ENCODE data around the gene CELSR3.
A peak's percentile ranks its signal among the peaks of the same experiment; 100 is the strongest.

CELSR3 gene, protein sequence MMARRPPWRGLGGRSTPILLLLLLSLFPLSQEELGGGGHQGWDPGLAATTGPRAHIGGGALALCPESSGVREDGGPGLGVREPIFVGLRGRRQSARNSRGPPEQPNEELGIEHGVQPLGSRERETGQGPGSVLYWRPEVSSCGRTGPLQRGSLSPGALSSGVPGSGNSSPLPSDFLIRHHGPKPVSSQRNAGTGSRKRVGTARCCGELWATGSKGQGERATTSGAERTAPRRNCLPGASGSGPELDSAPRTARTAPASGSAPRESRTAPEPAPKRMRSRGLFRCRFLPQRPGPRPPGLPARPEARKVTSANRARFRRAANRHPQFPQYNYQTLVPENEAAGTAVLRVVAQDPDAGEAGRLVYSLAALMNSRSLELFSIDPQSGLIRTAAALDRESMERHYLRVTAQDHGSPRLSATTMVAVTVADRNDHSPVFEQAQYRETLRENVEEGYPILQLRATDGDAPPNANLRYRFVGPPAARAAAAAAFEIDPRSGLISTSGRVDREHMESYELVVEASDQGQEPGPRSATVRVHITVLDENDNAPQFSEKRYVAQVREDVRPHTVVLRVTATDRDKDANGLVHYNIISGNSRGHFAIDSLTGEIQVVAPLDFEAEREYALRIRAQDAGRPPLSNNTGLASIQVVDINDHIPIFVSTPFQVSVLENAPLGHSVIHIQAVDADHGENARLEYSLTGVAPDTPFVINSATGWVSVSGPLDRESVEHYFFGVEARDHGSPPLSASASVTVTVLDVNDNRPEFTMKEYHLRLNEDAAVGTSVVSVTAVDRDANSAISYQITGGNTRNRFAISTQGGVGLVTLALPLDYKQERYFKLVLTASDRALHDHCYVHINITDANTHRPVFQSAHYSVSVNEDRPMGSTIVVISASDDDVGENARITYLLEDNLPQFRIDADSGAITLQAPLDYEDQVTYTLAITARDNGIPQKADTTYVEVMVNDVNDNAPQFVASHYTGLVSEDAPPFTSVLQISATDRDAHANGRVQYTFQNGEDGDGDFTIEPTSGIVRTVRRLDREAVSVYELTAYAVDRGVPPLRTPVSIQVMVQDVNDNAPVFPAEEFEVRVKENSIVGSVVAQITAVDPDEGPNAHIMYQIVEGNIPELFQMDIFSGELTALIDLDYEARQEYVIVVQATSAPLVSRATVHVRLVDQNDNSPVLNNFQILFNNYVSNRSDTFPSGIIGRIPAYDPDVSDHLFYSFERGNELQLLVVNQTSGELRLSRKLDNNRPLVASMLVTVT (N-terminal part only)

DNA sequence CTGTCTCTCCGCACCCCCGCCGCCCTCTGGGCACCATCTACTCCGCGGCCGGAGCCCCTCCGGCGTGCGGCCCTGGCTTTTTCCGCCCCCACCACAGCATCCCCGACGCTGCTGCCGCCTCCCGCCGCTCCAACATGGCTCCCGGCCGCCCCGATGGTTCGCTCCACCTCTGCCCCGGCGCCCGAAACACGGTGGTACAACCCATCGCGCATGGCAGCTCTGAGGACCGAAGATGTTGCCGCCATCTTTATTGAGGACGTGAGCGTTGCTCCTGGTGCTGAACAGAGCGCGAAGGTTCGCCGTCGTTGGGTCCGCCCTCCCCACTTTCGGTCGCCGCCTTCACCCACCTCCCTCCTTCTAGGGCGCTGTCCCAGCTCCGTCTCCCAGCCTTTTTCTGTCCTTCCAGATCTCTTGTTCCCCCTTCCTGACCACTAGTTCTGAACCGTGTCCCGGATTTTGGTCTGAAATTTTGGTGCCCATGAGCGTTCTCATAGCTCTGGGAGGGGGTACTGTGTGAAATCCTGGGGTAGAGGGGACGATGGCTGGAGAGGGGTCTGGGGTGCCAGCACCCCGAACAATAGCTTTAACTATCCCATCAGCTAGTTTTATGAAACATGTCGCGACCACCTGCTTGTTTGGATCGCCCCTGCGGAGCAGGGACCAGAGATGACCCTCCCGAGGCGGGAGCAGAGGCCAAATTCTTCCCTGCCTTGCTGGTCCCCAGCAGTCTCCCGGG is at the start of gene CELSR3:
Gene CELSR3 (minus strand): TSS at position 134 of the 736 bp plus-strand sequence. CDS start 252 bp downstream, outside the sequence.
- DNase-seq: peak; percentile 77

DNA sequence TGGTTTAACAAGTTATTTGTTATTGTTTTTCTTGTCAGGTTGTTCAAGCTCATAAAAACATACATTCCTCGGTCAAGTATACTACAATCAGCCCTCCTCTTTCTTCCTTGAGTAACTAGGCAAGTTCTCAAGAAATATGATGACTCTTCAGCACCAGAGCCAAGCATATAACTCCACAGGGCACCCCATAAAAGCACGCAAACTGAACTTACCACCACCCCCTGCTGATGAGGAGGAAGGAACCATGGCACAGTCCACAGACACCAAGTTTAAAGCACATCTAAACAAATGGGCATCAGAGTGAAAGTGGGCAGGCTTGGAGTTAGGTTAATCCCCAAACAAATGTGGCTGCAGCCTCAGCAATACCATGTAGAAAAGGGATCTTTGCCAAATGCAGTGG is 49.0 kb upstream of the CELSR3 start:
- no peak for DNase-seq

DNA sequence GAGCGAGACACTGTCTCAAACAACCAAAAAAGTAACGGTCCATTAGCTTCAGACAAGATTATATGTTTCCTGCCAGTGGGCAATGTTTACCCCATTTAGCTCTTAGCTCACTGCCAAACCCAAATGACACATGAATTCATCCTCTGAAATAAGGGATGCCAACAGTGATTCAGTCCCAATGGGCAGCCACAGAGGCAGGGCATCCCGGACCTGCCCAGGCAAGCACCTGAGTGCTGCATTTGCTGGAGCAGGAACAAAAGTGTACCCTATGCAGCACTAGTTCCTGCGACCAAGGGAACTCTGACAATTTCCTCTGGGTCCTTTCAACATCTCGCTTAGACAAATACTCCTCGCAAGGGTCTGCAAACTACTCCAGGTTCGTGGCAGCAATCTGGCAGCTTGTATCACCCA is 46.4 kb upstream of the CELSR3 start:
- no peak for DNase-seq

DNA sequence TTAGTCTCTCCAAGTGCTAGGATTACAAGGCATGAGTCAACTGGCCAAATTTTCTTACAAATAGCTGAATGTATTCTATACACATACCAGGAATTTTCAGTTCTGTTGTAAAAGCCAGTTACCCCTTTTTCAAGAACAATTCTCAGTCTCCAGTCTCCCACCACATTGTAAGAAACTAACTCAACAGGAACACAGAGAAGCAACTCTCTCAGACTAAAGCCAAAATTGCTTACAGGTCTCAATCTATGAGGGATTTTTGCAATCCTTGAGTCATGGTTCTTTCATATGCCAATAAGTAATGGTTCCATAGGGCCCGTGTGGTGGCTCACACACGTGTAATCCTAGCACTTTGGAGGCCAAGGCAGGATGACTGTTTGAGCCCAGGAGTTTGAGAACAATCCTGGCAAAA is 45.8 kb upstream of the CELSR3 start:
- no peak for DNase-seq

DNA sequence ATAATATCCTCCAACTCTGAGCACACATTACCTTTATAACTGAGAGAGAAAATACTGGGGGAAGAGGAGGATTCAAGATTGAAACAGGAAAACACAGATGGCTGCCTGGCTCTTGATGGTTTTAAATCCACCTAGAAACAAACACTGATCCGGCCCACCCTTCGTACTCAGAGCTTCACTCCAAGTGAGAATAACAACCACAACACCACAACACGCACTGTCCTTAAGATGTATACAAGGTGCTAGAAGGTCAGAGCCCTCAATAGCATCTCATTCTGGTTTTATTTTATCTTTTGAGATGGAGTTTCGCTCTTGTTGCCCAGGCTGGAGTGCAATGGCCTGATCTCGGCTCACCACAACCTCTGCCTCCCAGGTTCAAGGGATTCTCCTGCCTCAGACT is 44.5 kb upstream of the CELSR3 start:
- DNase-seq: no peak

DNA sequence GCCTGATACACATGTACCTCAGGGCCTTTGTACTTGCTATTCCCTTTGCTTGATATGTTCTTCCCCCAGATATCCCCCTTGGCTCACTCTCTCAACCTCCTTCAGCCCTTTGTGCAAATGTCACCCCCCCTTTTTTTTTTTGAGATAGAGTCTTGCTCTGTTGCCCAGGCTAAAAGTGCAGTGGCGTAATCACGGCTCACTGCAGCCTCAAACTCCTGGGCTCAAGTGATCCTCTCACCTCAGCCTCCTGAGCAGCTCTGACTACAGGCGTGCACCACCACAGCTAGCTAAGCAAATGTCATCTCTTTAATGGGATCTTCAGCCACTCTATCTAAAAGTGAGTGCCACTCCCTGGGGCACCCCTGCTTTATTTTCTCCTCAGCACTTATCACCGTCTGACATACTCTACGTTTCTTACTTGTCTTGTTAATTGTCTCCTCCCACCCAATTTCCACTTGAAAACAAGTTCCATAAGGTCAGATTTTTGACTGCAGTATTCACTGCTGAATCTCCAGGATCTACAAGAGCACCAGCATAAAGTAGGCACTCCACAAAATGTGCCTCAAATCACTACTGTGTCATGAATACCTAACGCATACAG is 39.7 kb upstream of the CELSR3 start:
- DNase-seq: no peak

DNA sequence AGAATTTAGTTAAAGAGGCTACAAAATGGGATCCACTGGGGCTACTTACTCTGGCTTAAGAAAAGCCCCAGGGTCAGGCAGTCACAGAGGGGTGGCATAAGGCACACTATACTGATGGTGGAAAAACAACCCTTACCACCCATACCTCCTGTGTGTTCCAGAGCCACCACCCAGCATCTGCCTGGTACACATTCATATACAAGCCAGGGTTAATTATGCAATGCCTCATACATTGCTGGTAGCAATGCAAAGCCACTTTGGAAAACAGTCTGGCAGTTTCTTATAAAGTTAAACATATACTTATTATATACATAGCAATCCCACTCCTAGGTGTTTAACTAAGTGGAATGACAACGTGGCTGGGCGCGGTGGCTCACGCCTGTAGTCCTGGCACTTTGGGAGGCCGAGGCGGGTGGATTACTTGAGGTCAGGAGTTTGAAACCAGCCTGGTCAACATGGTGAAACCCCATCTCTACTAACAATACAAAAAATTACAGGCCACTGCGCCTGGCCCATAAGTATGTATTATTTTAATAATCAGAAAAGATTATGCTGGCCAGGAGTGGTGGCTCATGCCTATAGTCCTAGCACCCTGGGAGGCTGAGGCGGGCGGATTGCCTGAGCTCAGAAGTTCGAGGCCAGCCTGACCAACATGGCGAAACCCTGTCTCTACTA is 38.2 kb upstream of the CELSR3 start:
- DNase-seq: no peak

DNA sequence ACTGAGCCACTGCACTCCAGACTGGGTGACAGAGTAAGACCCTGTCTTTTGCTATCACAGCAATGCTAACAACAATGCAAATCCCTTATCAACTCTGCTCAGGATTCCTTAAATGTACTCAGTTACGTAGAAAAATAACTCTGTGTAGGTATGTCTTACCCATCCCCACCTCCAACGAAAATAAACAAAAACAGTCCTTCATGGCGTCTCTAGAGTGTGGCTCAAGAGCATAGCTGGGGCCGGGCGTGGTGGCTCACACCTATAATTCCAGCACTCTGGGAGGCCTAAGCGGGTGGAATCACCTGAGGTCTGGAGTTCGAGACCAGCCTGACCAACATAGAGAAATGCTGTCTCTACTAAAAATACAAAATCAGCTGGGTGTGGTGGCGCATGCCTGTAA is 36.2 kb upstream of the CELSR3 start:
- DNase-seq: no peak

DNA sequence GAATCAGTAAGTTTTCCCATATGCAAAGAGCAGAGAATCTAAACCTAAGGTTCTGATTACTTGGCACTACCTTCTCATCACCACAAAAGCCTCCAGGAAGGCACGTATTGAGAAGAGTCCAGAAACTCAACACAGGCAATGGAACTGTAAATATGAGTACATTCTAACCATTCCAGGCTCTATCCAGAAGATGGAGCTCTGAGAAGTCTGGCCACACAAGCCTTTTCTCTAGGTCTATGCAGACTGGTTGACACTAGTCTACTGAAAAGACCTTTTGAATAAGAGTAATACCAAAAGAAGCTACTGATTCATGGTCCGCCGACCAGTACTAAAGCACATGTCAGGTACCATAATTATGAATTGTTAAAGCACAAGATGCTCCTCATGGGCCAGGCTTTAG is 35.3 kb upstream of the CELSR3 start:
- no peak for DNase-seq

DNA sequence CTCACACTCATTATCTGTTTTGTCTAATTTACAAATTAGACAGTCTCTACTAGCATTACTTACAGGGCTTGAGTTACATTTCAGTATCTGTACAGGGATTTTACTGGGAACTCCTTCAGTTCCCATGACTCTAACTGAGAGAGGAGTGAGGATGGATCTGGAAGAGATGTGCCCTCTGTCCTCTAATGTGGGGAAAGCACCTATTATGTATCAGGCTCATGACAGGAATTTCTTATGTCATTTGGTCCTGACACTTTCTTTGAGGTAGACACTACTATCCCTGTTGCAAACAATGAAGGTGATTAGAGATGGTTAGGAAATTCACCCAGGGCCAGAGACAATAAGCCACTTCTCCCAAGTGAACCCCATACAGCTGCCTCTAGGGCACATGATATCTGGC is 33.9 kb upstream of the CELSR3 start:
- DNase-seq: no peak

DNA sequence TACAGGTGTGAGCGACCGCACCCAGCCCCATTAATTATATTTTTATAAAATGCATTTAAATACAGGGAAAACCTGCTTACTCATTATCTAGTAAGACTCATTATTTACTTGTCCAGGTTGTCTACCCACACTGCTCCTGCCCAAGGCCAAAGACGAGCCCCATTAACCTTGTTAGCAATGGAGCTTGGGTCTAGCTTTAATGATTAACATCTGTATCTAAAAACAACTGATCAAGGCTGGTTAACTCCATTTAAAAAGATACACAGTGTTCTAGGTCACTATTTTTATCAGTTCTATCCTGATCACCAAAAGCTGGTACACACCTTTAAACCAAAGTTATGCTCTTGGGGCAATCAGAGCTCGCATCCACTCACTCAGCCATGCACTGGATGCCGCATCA is 33.5 kb upstream of the CELSR3 start:
- DNase-seq: no peak

DNA sequence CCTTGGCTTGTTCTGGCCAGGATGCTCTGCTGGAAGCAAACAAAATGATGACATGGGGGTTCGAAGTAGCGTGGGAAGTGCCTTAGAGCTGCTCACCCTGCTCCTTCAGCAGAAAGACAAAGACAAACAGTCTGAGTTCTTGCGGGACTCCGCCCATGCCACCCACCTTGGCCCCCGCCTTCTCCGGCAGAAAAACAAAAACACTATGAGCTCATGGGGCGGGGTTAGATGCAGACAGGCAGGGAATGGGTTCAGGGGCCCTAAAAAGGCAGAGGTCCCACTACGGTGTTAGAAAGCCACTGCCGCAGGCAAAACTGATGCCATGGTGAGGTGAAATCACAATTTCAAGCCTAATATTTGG is 32.7 kb upstream of the CELSR3 start:
- DNase-seq: no peak

DNA sequence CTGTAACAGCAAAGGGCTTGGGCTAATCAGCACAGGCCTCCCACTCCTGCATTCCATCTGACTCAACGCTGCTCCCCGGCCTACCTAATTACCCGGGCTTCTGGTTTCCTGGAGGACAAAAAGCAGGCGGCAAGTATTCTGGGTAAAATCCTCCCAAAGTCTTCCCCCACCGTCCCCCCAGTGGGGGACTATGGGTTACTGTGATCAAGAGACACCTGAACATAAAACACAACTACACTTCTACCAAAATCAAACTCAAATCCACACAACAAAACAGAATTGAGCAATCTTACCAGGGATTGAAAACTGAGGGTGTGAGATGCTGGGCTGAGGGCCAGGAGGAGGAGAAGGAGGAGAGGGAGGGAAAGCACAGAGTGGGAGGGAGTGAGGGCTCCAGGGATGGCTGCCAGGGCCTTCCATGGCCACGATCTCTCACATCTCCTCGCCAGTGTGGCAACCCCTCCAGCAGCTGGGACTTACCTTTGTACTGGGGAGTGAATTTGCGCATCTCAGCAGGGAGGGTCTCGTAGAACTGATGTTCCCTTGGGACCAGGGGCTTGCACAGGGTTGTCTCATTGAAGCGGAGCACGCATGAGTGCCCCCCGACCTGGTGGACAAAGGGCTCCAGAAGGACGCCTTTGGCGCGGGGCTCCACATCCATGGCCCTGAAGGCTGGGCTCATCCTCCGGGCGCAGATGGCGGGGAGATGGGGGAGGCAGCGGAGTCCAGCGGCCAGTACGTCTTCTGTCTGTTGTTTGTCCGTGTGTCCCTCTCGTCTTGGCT is 32.1 kb upstream of the CELSR3 start:
- DNase-seq: no peak

DNA sequence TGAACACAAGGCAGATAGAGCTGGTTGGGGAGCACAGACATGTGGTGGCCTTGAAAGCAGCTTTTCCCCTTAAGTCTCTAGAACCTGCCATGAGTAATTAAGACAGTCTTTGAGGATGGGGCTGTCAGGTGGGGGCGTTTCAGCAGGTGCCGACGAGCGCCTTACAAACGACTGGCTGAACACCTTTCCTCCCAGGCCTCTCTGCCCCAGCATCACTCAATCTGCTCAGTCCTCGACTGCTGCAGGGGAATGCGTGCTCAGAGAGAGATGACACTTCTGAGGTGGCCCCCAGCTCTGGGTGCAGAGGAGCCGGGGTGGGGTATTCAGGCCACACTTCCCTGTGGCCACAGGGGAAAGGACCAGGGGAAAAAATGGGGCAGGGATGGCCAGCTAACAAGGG is 31.1 kb upstream of the CELSR3 start:
- no peak for DNase-seq

DNA sequence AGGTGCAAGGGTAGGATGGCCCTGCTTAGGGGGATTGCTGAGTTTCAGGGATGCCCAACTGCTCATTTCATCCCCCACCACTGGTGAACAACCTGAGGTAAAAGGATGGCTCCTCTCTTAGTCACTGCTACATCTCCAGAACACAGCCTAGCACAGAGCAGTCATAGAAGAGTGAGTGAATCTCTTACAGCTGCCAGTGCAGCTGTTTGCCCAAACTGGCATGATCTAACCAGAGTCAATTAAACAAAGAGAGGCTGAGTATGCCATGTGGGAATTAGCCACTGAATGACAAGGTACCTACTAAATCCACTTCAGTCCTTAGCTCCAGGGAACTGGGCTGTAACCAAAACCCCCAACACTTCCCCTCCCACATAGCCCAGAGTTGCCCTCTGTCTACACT is 29.9 kb upstream of the CELSR3 start:
- DNase-seq: no peak

DNA sequence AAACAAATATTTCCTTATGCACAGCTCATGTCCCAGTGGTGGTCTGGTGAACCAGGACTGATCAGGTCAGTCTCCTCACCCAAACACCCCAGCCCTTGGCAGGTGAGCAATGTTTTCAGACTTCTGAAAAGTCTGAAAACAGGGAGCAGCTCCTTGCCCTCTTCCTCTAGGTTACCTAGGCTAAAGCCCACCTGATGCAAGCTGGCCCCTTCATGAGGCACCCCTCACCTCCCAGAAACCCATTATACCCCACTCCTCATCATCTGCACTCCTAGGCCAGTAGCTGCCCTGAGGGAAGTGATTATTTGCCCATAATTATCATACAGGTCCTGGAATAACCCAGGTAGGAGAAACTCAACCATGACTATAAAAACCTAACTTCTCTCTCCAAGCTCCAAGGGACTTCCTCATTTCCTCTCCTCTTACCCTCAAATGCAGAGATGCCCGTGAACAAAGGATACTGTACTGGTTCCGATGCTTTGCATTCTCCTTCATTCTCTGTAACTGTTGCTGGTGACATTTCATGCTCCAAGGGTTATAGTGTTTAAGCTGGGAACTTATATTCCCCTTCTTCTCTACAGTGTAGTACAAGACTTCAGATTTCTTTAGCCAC is 28.3 kb upstream of the CELSR3 start:
- DNase-seq: no peak

DNA sequence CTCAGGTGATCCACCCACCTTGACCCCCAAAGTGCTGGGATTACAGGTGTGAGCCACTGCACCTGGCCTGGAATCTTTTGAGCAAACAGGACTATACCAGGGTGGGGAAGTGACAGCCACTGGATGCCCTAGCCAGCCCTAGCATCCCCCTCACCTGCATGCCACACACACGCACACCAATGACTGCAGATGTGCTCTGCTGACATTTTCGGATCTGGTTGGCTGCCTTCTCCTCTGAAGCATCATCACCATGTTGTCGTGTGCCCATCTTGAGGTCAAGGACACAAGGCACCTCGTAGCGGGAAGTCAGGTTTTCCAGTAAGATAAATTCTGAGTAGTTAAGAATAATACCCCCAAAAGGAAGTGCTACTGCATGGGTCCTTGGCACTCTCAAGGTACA is 26.7 kb upstream of the CELSR3 start:
- no peak for DNase-seq

DNA sequence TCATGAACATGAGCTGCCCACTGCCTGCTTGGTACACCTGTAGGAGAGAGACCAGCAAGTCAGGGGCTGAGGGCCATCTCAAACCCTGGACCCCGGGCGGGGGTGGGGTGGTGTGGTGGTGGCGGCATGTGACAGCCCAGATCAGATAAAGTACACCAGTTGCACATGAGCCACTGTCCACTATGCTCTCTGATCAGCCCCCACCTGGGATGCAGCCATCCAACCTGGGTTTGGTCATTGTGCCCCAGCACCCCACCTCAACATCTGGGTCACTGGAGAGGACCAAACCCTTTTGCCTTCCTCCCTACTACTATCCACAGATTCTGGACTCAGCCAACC is 26.0 kb upstream of the CELSR3 start:
- DNase-seq: no peak

DNA sequence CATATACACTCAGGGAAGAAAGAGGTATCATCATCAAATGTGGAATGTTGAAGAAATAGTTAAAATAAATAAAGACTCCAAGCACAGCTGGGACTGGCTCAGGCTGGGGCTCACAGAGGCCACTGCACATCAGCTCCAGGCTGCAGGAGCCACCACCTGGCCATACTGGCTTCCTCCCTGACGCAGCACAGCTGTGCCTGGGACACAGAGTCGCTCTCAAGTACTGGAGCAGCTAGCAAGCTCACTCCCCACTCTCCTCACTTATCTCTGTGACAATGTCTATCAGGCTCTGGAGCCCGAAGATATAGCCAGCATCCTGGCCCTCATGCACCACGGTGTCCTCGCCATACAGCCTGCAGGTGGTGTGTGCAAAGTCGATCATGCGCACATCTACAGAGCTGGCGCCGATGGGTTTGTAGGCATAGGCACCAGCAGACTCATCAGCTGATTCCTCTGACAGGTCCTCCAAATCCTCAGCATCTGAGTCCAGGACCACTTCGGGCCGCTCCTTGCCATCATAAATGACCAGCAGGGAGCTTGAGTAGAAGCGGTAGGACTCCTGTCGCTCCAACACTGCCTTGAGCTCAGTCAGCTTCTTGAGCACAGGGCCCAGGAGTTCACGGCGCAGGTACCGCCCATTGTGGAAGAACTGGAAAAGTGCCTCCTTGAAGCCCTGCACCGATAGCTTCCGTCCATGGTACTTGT is 25.5 kb upstream of the CELSR3 start:
- no peak for DNase-seq

DNA sequence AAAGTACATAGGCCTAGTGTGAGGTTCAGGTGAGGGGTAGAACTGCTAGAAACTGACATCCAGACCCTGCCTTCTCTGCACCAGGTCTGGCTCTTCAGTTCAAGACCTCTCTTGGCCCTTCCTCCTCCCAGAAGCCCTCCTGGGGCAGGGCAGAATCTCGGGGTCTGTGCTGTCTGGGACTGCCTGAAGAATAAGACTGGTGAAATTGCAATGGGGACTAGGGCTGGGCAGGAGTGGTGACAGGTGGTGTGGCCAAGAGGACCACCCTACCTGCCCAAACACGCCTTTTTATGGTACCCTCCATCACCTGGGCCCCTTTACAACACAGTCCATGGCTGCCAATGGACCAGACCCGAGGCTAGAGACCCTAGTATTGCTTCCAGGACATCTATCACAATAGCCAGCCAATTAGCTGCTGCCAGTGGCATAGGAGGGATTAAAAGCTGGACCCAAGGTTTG is 24.6 kb upstream of the CELSR3 start:
- no peak for DNase-seq
